Pancreas (tissue), 10 donors: Measurements from ENCODE around the gene TUBB. TPM values are rescaled to one million over a fixed set of nuclear protein-coding genes. Genes with fewer than 3 reads are reported as not detected.

Source experiments
- ATAC-seq, 4 donors: fragments of 200-7000 bp; cut with Tn5 transposase; one replicate each; pipeline versions ENCODE4 v1.8.0 to v1.9.1; 2020; ENCODE audit warnings: mild to moderate bottlenecking in 4 of 4, moderate library complexity in 4 of 4
- DNase-seq, 6 donors: peaks; one replicate each; pipeline ENCODE4 v3.0.0-alpha.2; 2020
- FAIRE-seq: peaks from 2 replicates; lab custom pipeline; 2012; peaks lifted over from hg19 to GRCh38; lab: Jason Lieb, UNC
- H3K27ac ChIP-seq, 4 donors: fragments of 200-600 bp; sonication (generic); 1 replicate in 3 of 4; 2 replicates in 1 of 4; pipeline versions ENCODE4 v1.5.0 to v1.8.0; 2020
- H3K27me3 ChIP-seq, 4 donors: fragments of 200-600 bp; one replicate each; pipeline ENCODE4 v1.8.0; 2021
- H3K36me3 ChIP-seq, 3 donors: fragments of 200-600 bp; sonication (generic) in 1 of 3; one replicate each; pipeline versions ENCODE4 v1.5.0 to v1.8.0; 2020 to 2021
- H3K4me1 ChIP-seq, 3 donors: fragments of 200-600 bp; one replicate each; pipeline ENCODE4 v1.8.0; 2021
- H3K4me3 ChIP-seq, 4 donors: fragments of 200-600 bp; sonication (generic) in 2 of 4; one replicate each; pipeline versions ENCODE4 v1.5.0 to v1.8.0; 2020 to 2021
- H3K9me3 ChIP-seq, 4 donors: fragments of 200-600 bp; one replicate each; pipeline ENCODE4 v1.8.0; 2021
- CTCF ChIP-seq, 4 donors: fragments of 200-600 bp; sonication (generic) in 3 of 4; IDR thresholded peaks; one replicate each; pipeline versions ENCODE4 v1.5.0 to v1.8.0; 2021; ENCODE audit warnings: antibody characterized with exemption in 4 of 4
- WGBS, 2 donors: extraction: QIAGEN DNeasy Blood & Tissue Kit; methylation state at CpG; one replicate each; pipeline ENCODE4 v1.1.7; 2013; 5-methylcytosine and 5-hydroxymethylcytosine counted together
- intact Hi-C, 3 donors: fragments of 100-400 bp; cut with DNase I; formaldehyde crosslinking; loops; one replicate each; pipeline versions ENCODE4 v1.11.1 to v1.14.2; 2022
- polyA plus RNA-seq, 2 donors: library from polyadenylated mRNA; stranded (reverse); fragments of 200-250 nt; gene quantifications; one replicate each; pipeline ENCODE4 v1.2.3, GENCODE V29; 2013
- total RNA-seq, 6 donors: library from RNA; stranded (reverse); fragmentation: NEBNext Ultra II Directional in 4 of 6; extraction: Animal tissue kit (Norgen Biotek cat#: 25700) in 4 of 6; gene quantifications; one replicate each; pipeline versions ENCODE4 v1.2.1 to v1.2.4, GENCODE V29; 2021 to 2023
- donor health status: healthy with polysubstance abuse.
- donor health status: DM: no; HTN: no; CAD: no; lungs with moderate emphysema.
- donor health status: DM: no; HTN: no; CAD: no.
- donor health status: control.
- donor health status: control.
- donor health status: Bipolar disorder and iron deficiency.
- donor health status: DM: yes; HTN: yes; CAD: no.
- donor health status: DM: no; HTN: no; CAD: no.
- donor health status: DM: no; HTN: no; CAD: no.
- donor health status: DM: yes; HTN: yes; CAD: no.

Gene TUBB
- total and polyA plus RNA-seq, 8 donors: 66.1 to 171 (median 106) TPM

DNA sequence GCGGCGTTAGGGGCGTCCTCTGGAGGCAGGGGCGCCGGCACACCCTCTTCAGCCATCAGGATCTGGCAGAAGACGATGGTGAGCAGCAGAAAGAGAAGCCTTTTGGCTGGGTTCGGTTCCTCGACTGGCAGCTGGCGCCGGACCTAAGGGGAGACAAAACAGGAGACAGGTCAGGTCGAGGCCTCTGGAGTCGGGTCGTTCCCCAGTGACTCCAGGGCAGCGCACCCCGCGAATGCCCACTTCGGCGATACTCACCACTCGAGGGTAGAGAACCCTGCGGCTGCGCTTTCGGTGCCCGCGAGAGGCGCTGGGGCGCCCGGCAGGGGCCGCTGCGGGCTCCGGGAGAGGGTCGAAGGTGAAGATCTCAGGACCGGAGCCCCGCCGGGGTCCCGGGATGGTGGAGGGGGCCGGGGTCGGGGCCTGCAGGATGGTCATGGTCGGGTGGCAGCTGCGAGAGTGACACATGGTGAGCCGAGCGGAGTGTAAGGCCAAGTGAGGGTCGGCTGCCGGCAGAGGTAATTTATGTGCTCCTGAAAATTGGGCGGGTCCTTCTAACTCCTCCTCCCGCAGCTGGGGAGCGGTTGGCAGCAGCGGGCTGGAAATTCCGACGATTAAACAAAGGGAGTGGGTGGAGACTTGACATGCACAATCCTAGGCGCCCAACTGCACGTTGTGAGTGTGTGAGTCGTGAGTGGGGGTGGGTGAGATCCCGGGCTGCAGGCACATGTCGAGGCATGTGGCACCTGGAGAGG is 24.1 kb downstream of the TUBB start, which contains the start of gene IER3:
IER3 (minus strand) TSS at position 494 of the 752 bp plus-strand sequence; CDS start at position 465, 29 bp downstream.
- ATAC-seq: peak; percentile 49 to 62 (median 57)
- Histone ChIP-seq H3K36me3 (peaks cover 0 to 5% (median 0%) of the 10 kb centered on the region in 3 donors), H3K4me3 (peak within 1 kb of the TSS; percentile 45 to 97 (median 78)), H3K27ac (peak within 1 kb of the TSS; percentile 91 to 98 (median 95)), H3K27me3 (no peaks in the 10 kb centered on the region), H3K4me1 (peaks cover 22 to 42% (median 26%) of the 10 kb centered on the region in 3 donors), H3K9me3 (no peaks in the 10 kb centered on the region)
- no peak for FAIRE-seq
- peak; percentile 86 to 93 (median 92) for DNase-seq
- TF ChIP-seq CTCF (IDR thresholded peaks at IDR 0.05): peak in 3 of 4 donors; percentile 10 to 55 (median 27)
- WGBS, 2 donors: 0 to 1% methylated on average over 51 to 54 of the region's 54 CpGs
- intact Hi-C loops: no loop called here

- ATAC-seq (no peak), DNase-seq (no peak), FAIRE-seq (no peak)
- Histone ChIP-seq H3K27me3 (no peaks in the 10 kb centered on the region), H3K36me3 (no peaks in the 10 kb centered on the region), H3K9me3 (no peaks in the 10 kb centered on the region), H3K4me1 (peaks cover 43 to 57% (median 45%) of the 10 kb centered on the region in 3 donors), H3K4me3 (no peak overlapping the region), H3K27ac (peak overlapping the region; percentile 82 to 96 (median 89))
- intact Hi-C loops: no loop called here
- WGBS, 2 donors: 73 to 91% methylated on average over 1 of the region's 1 CpG
- no peak for TF ChIP-seq CTCF (IDR thresholded peaks at IDR 0.05)
Measured at GRCh38 chr6:30747300-30747687, 27.1 kb downstream of the TUBB start.

GRCh38 chr6:30747902-30748769 is 28.0 kb downstream of the TUBB start:
- no peaks in the 10 kb centered on the region for H3K36me3 ChIP-seq
- peak in 1 of 6 donors; percentile 66 for DNase-seq
- intact Hi-C loops: no loop called here
- no peak overlapping the region for H3K4me3 ChIP-seq
- no peaks in the 10 kb centered on the region for H3K27me3 ChIP-seq
- no peak for TF ChIP-seq CTCF (IDR thresholded peaks at IDR 0.05)
- peak overlapping the region; percentile 82 to 96 (median 89) for H3K27ac ChIP-seq
- H3K4me1 ChIP-seq: peaks cover 43 to 57% (median 45%) of the 10 kb centered on the region in 3 donors
- H3K9me3 ChIP-seq: no peaks in the 10 kb centered on the region
- peak; percentile 17 to 45 (median 20) for ATAC-seq
- WGBS, 2 donors: 40 to 41% methylated on average over 6 of the region's 6 CpGs
- FAIRE-seq: no peak

DNA sequence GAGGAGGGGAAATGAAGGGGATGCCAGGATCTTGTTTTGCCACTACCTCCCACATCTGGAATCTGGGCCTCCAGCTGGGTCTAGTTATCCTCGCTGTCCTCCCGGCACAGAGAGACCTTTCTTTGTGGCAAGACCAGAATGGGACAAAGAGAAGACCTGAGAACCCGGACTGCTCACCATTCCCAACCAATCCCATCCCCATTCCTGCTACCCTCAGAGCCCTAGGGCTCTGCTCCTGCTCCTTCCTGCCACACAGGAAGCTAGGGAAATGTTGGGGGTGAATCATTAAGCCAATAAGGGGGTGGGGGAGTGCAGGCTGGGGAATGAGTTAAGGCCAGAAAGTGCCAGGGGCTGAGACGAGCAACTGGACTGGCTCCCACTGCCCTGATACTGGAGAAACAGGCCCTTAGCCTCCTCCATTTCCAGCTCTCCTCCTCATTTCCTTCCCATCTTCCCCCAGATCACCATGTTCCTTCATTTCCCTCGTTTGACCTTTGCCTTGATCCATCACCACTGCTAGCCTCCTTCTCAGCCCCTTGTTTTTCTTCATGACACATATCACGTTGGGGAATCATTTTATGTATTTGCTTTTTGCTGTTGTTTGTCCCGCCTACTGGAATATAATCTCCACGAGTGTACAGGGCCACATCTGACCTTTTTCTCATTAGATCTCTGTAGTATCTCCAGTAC is 28.8 kb downstream of the TUBB start:
- Histone ChIP-seq H3K4me3 (peak overlapping the region in 1 of 4 donors; percentile 6), H3K27ac (peak overlapping the region; percentile 82 to 96 (median 89)), H3K4me1 (peaks cover 43 to 57% (median 45%) of the 10 kb centered on the region in 3 donors), H3K9me3 (no peaks in the 10 kb centered on the region), H3K36me3 (no peaks in the 10 kb centered on the region), H3K27me3 (no peaks in the 10 kb centered on the region)
- no peak for FAIRE-seq
- peak; percentile 5 to 28 (median 21) for ATAC-seq
- DNase-seq: peak in 2 of 6 donors; percentile 38 to 62
- intact Hi-C loops: no loop called here
- WGBS, 2 donors: 26% methylated on average over 8 of the region's 8 CpGs
- no peak for TF ChIP-seq CTCF (IDR thresholded peaks at IDR 0.05)
